OCI-LY1 (cell line): ENCODE data around the gene FHIT.

ENCODE experiments used
- H2AFZ ChIP-seq: fragments of 200-600 bp; sonication (generic), shearing (Covaris generic); 2 replicates; pipeline ENCODE4 v1.6.0; 2014; ENCODE audit warnings: antibody characterized with exemption, mild to moderate bottlenecking, low read length
- H3F3A ChIP-seq: fragments of 200-600 bp; sonication (generic), shearing (Covaris generic); 2 replicates; pipeline ENCODE4 v1.6.0; 2014; ENCODE audit warnings: mild to moderate bottlenecking, antibody characterized with exemption, low read length, moderate library complexity; ENCODE audit not compliant: insufficient read depth
- H3K27ac ChIP-seq: fragments of 200-600 bp; sonication (generic); 2 replicates; pipeline ENCODE4 v1.5.1; 2014; ENCODE audit warnings: low read length, mixed run types, mild to moderate bottlenecking, low read depth; ENCODE audit not compliant: poor library complexity, severe bottlenecking
- H3K27me3 ChIP-seq: fragments of 200-600 bp; sonication (generic); 2 replicates; pipeline ENCODE4 v1.6.0; 2014; ENCODE audit warnings: antibody characterized with exemption, mild to moderate bottlenecking, low read length, moderate library complexity; ENCODE audit not compliant: insufficient read depth
- H3K36me3 ChIP-seq: fragments of 200-600 bp; sonication (generic); 2 replicates; pipeline ENCODE4 v1.6.1; 2014; ENCODE audit warnings: mild to moderate bottlenecking, antibody characterized with exemption, low read length, moderate library complexity, mixed read lengths; ENCODE audit not compliant: insufficient read depth
- H3K4me1 ChIP-seq: fragments of 200-600 bp; sonication (generic); 2 replicates; pipeline ENCODE4 v1.5.1; 2014; ENCODE audit warnings: mild to moderate bottlenecking, low read length, moderate library complexity; ENCODE audit not compliant: insufficient read depth, severe bottlenecking
- H3K4me2 ChIP-seq: fragments of 200-600 bp; sonication (generic), shearing (Covaris generic); 2 replicates; pipeline ENCODE4 v1.6.1; 2014; ENCODE audit warnings: low read length
- H3K4me3 ChIP-seq: fragments of 200-600 bp; sonication (generic); 2 replicates; pipeline ENCODE4 v1.5.1; 2014; ENCODE audit warnings: low read length, low read depth, mild to moderate bottlenecking, mixed read lengths; ENCODE audit not compliant: poor library complexity, severe bottlenecking
- H3K79me2 ChIP-seq: fragments of 200-600 bp; shearing (Covaris generic); 2 replicates; pipeline ENCODE4 v1.6.1; 2016; ENCODE audit warnings: mixed run types, low read length, mixed read lengths; ENCODE audit not compliant: insufficient read depth
- H3K9ac ChIP-seq: fragments of 200-600 bp; sonication (generic), shearing (Covaris generic); 2 replicates; pipeline ENCODE4 v1.6.1; 2014; ENCODE audit warnings: mild to moderate bottlenecking, low read length, mixed read lengths
- H3K9me2 ChIP-seq: fragments of 200-600 bp; sonication (generic), shearing (Covaris generic); 2 replicates; pipeline ENCODE4 v1.6.1; 2014; ENCODE audit warnings: low read depth, mild to moderate bottlenecking, low read length, mixed read lengths
- H3K9me3 ChIP-seq: fragments of 200-600 bp; shearing (Covaris generic); 2 replicates; pipeline ENCODE4 v1.6.1; 2014; ENCODE audit warnings: low read length, mixed read lengths
- H4K20me1 ChIP-seq: fragments of 200-600 bp; sonication (generic), shearing (Covaris generic); 2 replicates; pipeline ENCODE4 v1.6.0; 2016; ENCODE audit warnings: mild to moderate bottlenecking, low read length; ENCODE audit not compliant: insufficient read depth
- CTCF ChIP-seq: fragments of 200-600 bp; sonication (generic), shearing (Covaris generic); IDR thresholded peaks from 2 replicates; pipeline ENCODE4 v1.5.1; 2017; ENCODE audit warnings: mild to moderate bottlenecking, antibody characterized with exemption, low read length, moderate library complexity, mixed read lengths
- EZH2 ChIP-seq: fragments of 200-600 bp; sonication (generic), shearing (Covaris generic); IDR thresholded peaks from 2 replicates; pipeline ENCODE4 v1.8.0; 2017; ENCODE audit warnings: borderline replicate concordance, mixed run types, mild to moderate bottlenecking, antibody characterized with exemption, low read length, moderate library complexity, mixed read lengths

The FHIT gene

GRCh38 chr3:60835796-60836195, 415.5 kb downstream of the FHIT start:
- no peak overlapping the region for H3K4me2 ChIP-seq
- H3K4me3 ChIP-seq, result no peak overlapping the region
- H4K20me1 ChIP-seq, result no peaks in the 10 kb centered on the region
- no peaks in the 10 kb centered on the region for H3K4me1 ChIP-seq
- H3K9me3 ChIP-seq, result no peaks in the 10 kb centered on the region
- no peak overlapping the region for H3K9ac ChIP-seq
- no peak overlapping the region for H2AFZ ChIP-seq
- no peaks in the 10 kb centered on the region for H3K36me3 ChIP-seq
- TF ChIP-seq EZH2 (no peak), CTCF (no peak)
- no peaks in the 10 kb centered on the region for H3F3A ChIP-seq
- H3K9me2 ChIP-seq, result no peaks in the 10 kb centered on the region
- no peak overlapping the region for H3K27ac ChIP-seq
- H3K27me3 ChIP-seq, result no peaks in the 10 kb centered on the region
- H3K79me2 ChIP-seq, result no peaks in the 10 kb centered on the region

- no peak overlapping the region for H3K9ac ChIP-seq
- no peaks in the 10 kb centered on the region for H3K27me3 ChIP-seq
- no peak overlapping the region for H3K4me3 ChIP-seq
- H2AFZ ChIP-seq, result no peak overlapping the region
- H3K79me2 ChIP-seq, result no peaks in the 10 kb centered on the region
- no peaks in the 10 kb centered on the region for H3K9me3 ChIP-seq
- no peak overlapping the region for H3K4me2 ChIP-seq
- H3K9me2 ChIP-seq, result no peaks in the 10 kb centered on the region
- no peak for TF ChIP-seq EZH2
- no peak for TF ChIP-seq CTCF
- H3K27ac ChIP-seq, result no peak overlapping the region
- H3K4me1 ChIP-seq, result no peaks in the 10 kb centered on the region
- no peaks in the 10 kb centered on the region for H3F3A ChIP-seq
- no peaks in the 10 kb centered on the region for H4K20me1 ChIP-seq
- H3K36me3 ChIP-seq, result no peaks in the 10 kb centered on the region
Observed at GRCh38 chr3:60829058-60829457, 422.2 kb downstream of the FHIT start.

- no peaks in the 10 kb centered on the region for H3K9me2 ChIP-seq
- no peaks in the 10 kb centered on the region for H3K27me3 ChIP-seq
- no peaks in the 10 kb centered on the region for H3F3A ChIP-seq
- H3K9ac ChIP-seq, result no peak overlapping the region
- H2AFZ ChIP-seq, result no peak overlapping the region
- no peak overlapping the region for H3K4me3 ChIP-seq
- H3K4me2 ChIP-seq, result no peak overlapping the region
- H3K9me3 ChIP-seq, result no peaks in the 10 kb centered on the region
- no peaks in the 10 kb centered on the region for H3K4me1 ChIP-seq
- H4K20me1 ChIP-seq, result no peaks in the 10 kb centered on the region
- H3K79me2 ChIP-seq, result no peaks in the 10 kb centered on the region
- H3K36me3 ChIP-seq, result no peaks in the 10 kb centered on the region
- H3K27ac ChIP-seq, result no peak overlapping the region
- no peak for TF ChIP-seq CTCF
- no peak for TF ChIP-seq EZH2
Observed at GRCh38 chr3:60827666-60828065, 423.6 kb downstream of the FHIT start.
